ENCODE data around the gene TSPYL6.

TSPYL6 gene

GRCh38 chr2:54209379-54209778 is 46.6 kb downstream of the TSPYL6 start:
- TF ChIP-seq CTCF (conservative IDR thresholded peaks at IDR 0.05) = no peak
- H3K27ac ChIP-seq = no peak overlapping the region

GRCh38 chr2:54208364-54209240 is 47.4 kb downstream of the TSPYL6 start:
- H3K27ac ChIP-seq = no peak overlapping the region
- TF ChIP-seq CTCF (conservative IDR thresholded peaks at IDR 0.05) = no peak

- no peak for TF ChIP-seq CTCF (conservative IDR thresholded peaks at IDR 0.05)
- no peak overlapping the region for H3K27ac ChIP-seq
These were observed 48.3 kb downstream of the TSPYL6 start for GRCh38 chr2:54207666-54208195.

- TF ChIP-seq CTCF (conservative IDR thresholded peaks at IDR 0.05) = peak; percentile 75
- no peak overlapping the region for H3K27ac ChIP-seq
These were observed 49.4 kb downstream of the TSPYL6 start for GRCh38 chr2:54206596-54206995.

- no peak for TF ChIP-seq CTCF (conservative IDR thresholded peaks at IDR 0.05)
- H3K27ac ChIP-seq = no peak overlapping the region
These were observed 51.6 kb downstream of the TSPYL6 start for GRCh38 chr2:54204476-54204875.

All from VCaP (cell line).